Measurements from ENCODE around the gene CUBN.
"Not testable (repeated sequence)": the region's sequence is repeated elsewhere in the genome, so short reads cannot be mapped to it uniquely, and the experiment has no call there.

Gene CUBN

GRCh38 chr10:17141504-17142229, 12.1 kb upstream of the CUBN start:
- DNase-seq (ENCODE audit: low read depth in 2 of 2), result no peak

- no peak for DNase-seq (ENCODE audit: low read depth in 2 of 2)
Measured at GRCh38 chr10:17140386-17140761, 10.8 kb upstream of the CUBN start.

DNA sequence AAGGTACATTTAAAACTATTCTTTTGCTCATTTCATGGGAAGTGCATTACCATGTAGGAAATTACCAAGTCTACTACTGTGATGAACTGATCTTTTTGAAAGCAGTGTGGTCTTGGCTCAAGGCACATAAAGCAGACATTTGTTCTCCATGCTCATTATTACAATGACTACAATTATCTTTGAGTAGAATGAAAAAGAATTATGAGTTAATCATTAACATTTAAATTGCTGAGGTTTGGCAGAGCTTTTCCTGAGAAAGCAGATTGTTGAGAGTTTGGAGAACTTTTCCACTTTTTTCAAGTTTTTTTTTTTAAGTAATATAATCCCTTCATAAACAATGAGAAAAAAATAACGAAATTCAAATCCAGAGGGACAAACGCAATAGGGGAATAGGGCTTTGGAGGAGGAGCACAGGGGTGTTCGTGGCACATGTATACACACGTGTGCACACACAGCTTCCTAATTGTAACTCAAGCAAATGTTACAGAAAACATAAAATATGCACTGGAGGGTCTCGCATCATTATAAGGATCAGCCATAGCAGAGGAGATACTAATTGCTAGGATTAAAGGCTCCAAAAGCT, 8.9 kb upstream of the CUBN start:
- DNase-seq (ENCODE audit: low read depth in 2 of 2), result no peak

DNA sequence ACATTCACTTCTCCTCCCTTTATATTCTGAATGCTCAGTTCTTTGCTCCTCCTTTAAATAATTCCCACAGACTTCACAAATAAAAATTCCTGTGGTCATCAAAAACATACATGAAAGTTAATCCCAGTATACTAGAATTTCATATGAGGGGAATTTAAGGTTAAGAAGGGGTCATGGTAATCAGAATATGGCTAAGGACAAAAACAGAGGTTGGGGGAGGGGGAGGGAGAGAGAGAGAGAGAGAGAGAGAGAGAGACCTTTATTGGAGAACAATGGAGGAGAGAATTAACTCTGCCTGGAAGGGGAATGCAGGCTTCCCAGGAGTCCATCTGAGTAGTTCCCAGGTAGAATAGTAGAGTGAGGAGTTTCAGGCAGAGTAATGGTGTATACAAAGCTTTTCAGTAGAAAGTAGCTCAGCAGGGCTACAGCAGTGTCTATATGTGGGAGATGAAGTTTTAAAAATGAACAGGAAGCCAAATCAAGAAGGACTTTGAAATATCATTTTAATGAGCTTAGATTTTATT, 5.2 kb upstream of the CUBN start:
- DNase-seq (ENCODE audit: low read depth in 2 of 2), result no peak

- no peak for DNase-seq (ENCODE audit: low read depth in 2 of 2)
Measured at GRCh38 chr10:17134282-17134681, 4.7 kb upstream of the CUBN start.

DNA sequence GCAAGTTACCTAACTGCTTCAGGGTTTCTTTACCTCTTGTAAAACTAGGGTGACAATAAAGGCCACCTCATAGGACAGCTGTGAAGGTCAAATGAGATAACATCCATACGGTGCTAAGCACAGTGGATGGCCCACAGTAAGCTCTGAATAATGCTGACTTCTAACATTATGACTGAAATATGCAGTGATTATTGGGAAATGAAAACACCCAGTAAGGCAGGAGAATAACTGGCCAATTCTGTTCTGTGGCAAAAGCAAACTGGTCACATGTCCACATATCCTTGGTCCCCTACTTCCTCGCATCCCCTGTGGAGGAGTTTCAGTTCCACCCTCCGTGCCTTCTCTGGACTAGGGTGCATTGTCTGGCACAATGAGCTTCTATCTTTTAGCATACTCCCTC, 1.4 kb downstream of the CUBN start:
- DNase-seq (ENCODE audit: low read depth in 2 of 2), result no peak

- DNase-seq (ENCODE audit: low read depth in 2 of 2), result no peak
Measured at GRCh38 chr10:17126327-17126726, 3.3 kb downstream of the CUBN start.

- DNase-seq (ENCODE audit: low read depth in 2 of 2), result no peak
Measured at GRCh38 chr10:17125206-17125893, 4.3 kb downstream of the CUBN start.

DNA sequence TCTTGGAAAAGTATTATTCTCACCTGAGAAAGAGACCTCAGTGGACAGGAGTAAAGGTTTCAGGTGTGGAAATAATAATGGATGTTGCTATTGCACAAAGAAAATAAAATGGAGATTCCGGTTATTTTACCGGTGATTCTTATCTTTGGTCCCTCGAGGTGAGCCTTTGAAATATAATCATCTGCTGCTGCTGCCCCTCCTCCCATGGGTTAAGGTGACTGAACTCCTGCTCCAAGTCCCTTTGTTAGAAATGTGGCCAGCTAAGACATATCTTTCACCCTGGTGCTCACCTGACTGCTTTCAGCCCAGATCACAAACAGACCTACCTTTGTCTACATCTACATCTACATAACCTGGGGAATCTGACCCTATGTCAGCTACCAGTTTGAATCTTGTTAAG, 5.7 kb downstream of the CUBN start:
- DNase-seq (ENCODE audit: low read depth in 2 of 2), result no peak

DNA sequence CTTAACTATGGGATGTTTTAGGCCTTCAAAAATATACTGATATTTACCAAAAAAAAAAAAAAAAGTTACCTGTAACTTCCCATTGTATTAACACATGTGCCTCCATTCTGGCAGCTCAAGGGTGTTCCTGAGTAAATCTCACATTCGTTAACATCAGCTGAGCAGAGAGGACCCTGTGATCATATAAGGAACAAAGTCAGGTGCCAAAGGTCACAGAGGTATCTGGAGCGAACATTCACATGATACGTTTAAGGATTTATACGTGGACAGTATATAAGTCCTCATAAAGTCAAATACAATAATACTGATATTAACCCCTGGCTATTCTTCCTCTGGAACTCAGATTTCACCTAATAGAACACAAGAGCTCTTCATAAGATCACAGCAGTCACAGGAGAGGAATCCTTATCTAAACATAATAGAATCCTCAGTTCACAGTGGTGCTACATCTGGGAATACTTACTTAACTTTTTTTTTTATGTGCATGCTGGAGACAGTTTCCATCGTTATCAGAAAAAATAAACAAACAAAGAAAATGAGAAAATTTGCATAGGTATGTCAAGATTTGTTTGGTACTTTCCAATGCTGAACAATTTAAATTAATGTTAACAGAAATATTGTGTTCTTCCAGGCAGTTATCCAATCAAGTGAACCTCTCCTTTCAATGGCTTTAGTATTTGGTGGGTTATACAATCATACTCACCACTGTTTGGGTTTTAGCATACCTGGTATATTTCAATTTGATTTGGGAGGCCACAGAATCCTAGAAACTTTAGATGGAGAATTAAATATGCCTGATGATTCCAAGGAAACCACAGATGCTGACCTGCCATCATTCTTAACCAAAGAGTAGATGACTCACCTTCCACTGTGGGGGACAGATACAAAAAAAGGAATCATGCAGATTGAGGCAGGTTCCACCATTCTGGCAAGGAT, 6.6 kb downstream of the CUBN start:
- no peak for DNase-seq (ENCODE audit: low read depth in 2 of 2)

- DNase-seq (ENCODE audit: low read depth in 2 of 2), result no peak
Measured at GRCh38 chr10:17122052-17122451, 7.6 kb downstream of the CUBN start.

DNA sequence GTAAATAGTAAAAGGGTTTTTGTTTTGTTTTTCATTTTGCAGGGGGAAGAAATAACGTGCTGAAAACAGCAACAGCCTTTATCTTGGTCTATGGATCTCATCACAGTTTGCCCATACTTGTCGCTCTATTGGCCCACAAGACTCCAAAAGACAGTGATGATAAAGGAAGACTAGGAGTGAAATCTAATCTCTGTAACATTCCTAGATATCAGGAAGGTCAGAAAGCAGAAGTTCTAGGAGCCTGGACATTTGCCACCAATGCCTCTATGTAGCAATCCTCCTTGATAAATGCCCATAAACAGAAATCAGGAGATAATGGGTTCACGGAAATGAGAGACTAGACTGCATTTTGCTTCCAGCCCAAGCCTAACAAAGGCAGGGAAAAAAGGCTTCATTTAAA, 8.9 kb downstream of the CUBN start:
- DNase-seq (ENCODE audit: low read depth in 2 of 2), result no peak

GRCh38 chr10:17119845-17120244, 9.8 kb downstream of the CUBN start:
- no peak for DNase-seq (ENCODE audit: low read depth in 2 of 2)

DNA sequence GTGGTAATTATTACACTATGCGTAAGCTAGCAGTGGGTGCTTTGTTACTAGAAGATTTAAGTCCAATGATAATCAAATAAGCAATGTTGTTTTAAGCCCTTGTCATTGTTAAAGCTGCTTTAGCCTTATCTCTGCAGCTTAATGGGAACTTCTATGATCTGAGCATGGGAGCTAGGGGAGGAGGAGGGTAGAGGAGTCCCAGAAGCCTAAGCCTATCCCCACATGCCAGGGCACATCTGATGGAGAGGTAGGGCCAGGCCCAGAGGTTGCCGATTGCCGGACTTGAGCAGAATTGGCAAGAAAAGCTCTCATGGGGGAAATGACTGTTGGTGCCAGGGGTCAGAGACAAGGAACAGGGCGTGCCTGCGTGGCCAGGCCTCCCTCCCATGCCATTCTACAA, 13.4 kb downstream of the CUBN start:
- no peak for DNase-seq (ENCODE audit: low read depth in 2 of 2)

DNA sequence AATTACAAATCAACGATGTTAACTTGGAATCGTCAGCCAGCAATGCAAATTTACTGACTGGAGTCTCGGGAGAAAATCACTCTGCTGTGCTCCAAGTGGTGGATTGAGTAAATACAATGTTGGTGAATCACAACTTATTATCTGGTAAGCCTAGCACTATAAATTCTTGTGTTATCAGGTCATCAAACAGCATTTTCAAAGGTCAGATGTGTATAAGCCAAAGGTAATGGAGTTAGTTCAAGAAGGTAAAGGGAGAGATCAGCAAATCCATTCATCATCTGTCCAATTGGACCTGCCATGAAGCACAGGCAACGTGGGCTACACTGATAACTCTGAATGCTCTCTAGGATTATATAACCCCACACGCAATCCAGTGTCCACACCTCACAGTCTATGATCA, 13.9 kb downstream of the CUBN start:
- no peak for DNase-seq (ENCODE audit: low read depth in 2 of 2)

- DNase-seq (ENCODE audit: low read depth in 2 of 2), result not testable (repeated sequence)
Measured at GRCh38 chr10:17114878-17115444, 14.7 kb downstream of the CUBN start.

GRCh38 chr10:17113889-17114540, 15.6 kb downstream of the CUBN start:
- DNase-seq (ENCODE audit: low read depth in 2 of 2), result no peak

DNA sequence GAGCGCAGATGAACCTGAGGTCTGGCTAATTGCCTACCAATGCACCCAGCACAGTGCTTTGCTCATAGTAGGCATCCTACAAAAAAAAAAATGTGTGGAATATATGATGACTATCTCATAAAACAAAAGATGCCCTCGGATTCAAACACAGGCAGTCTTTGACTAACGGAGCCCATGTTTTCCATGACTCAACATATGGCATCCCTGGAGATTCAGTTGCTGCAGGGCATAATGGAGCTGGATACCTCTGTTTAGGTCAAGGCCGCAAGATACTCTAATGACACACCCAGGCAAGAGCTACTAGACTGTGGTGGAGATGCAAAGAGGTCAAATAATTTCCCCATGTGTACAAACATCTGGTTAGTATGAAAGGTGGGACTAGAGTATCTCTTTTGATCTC, 16.3 kb downstream of the CUBN start:
- DNase-seq (ENCODE audit: low read depth in 2 of 2), result no peak

GRCh38 chr10:17112566-17112965, 17.0 kb downstream of the CUBN start:
- no peak for DNase-seq (ENCODE audit: low read depth in 2 of 2)

GRCh38 chr10:17109475-17110207, 20.0 kb downstream of the CUBN start:
- no peak for DNase-seq (ENCODE audit: low read depth in 2 of 2)
